KOPT-K1 (cell line): ENCODE measurements around the gene BIRC6.
"Not testable (repeated sequence)": the region's sequence is repeated elsewhere in the genome, so short reads cannot be mapped to it uniquely, and the experiment has no call there.

Source experiments
- H3K27ac ChIP-seq: fragments of 200-600 bp; sonication (generic); 2 replicates; pipeline ENCODE4 v1.5.1; 2016; ENCODE audit warnings: antibody characterized with exemption, mild to moderate bottlenecking, low read depth, low read length; ENCODE audit not compliant: poor library complexity, severe bottlenecking
- H3K36me3 ChIP-seq: fragments of 200-600 bp; sonication (generic); 2 replicates; pipeline ENCODE4 v1.5.1; 2017; ENCODE audit warnings: antibody characterized with exemption, mild to moderate bottlenecking, low read length, moderate library complexity; ENCODE audit not compliant: insufficient read depth
- H3K9me3 ChIP-seq: fragments of 200-600 bp; sonication (generic); 2 replicates; pipeline ENCODE4 v1.5.1; 2017; ENCODE audit warnings: antibody characterized with exemption, low read length, mild to moderate bottlenecking; ENCODE audit not compliant: insufficient read depth, poor library complexity, severe bottlenecking

The BIRC6 gene

GRCh38 chr2:32552483-32552882 lies 195.7 kb downstream of the BIRC6 start:
- H3K9me3 ChIP-seq, H3K27ac ChIP-seq: not testable (repeated sequence)
- H3K36me3 ChIP-seq = peaks cover 78% of the 10 kb centered on the region

DNA sequence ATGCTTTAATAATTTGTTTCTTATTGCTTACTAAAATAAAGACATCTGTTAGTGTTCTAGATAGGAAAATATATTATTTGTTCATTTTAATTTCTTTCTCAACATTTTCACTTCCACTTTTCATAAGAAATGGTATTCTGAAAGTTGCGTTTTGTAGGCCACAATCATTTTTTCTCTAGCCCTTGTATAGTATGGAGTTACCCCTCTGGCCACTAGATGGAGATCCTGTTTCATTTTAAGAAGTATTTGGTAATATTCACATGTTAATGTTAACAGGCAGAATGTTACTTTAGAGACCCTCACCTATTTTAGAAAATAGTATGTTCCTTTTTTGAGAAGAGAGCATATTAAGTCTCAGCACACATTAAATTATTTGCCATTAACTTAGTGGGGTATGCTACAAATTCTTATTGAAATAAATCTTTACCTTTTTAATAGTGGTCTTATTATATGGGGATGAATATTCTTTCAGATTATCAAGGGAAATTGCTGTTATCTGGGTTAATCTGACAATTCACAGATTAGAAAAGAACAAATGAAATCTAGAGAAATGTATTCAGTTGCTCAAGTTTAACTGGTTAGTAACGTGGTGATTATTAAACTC lies 197.1 kb downstream of the BIRC6 start:
- H3K9me3 ChIP-seq = no peaks in the 10 kb centered on the region
- H3K36me3 ChIP-seq = peaks cover 69% of the 10 kb centered on the region
- no peak overlapping the region for H3K27ac ChIP-seq

DNA sequence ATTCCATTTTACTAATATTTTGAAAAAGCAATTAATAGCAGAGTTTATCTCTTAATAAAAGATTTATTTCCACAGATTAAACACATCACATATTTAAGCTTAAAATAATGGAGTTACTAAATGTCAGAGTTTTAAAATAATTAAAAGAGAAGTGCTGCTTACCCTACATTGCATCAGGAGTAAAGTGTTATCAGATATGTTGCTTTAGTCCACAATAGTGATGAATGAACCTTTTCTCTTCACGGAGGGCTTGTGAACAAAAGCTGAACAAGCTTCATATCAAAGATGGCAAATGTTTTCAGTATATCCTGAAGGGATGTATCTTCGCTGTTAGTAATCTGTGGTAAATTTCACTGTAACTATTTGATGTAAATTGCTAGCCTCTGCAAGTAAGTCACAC lies 201.7 kb downstream of the BIRC6 start:
- peaks cover 59% of the 10 kb centered on the region for H3K36me3 ChIP-seq
- peaks cover under 1% of the 10 kb centered on the region for H3K9me3 ChIP-seq
- H3K27ac ChIP-seq = no peak overlapping the region

DNA sequence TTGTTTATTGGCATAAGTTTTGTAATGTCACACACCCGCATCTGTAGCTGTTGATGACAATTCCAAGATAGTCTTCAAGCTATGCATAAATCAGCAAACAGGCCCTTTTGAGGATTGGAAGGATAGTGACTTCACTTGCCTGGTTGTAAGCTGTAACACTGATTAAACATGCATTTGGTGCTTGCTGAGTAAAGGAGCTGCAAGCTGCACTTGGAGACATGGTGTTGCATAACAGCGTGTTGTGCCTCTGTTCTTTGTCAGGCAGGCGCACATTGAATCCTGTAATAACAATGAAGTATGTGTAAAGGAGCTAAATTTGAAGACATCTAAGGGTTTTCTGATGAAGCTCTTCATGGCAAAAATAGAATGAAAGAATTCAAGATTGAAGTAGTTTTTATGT lies 202.3 kb downstream of the BIRC6 start:
- H3K36me3 ChIP-seq = peaks cover 59% of the 10 kb centered on the region
- no peak overlapping the region for H3K27ac ChIP-seq

DNA sequence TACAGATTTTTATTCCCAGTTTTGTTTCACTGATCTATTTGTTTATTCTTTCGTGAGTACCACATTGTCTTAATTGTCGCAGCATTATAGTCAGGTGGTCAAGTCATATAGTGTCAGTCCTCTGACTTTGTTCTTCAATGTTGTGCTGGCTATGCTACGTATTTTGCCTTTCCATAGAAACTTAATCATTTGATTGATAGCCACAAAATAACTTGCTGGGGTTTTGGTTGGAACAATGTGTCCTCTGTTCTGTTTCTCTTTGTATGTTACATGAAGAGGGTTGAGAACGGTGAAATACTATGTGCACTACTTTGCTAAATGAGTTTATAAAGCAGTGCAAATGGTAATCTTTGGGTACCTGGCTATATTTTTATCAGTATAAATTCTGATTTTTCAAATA lies 206.1 kb downstream of the BIRC6 start:
- no peak overlapping the region for H3K27ac ChIP-seq
- H3K9me3 ChIP-seq = peaks cover 38% of the 10 kb centered on the region
- peaks cover 74% of the 10 kb centered on the region for H3K36me3 ChIP-seq

More for the DNA sequence above, 202.3 kb downstream of the BIRC6 start:
- H3K9me3 ChIP-seq = peaks cover 7% of the 10 kb centered on the region

DNA sequence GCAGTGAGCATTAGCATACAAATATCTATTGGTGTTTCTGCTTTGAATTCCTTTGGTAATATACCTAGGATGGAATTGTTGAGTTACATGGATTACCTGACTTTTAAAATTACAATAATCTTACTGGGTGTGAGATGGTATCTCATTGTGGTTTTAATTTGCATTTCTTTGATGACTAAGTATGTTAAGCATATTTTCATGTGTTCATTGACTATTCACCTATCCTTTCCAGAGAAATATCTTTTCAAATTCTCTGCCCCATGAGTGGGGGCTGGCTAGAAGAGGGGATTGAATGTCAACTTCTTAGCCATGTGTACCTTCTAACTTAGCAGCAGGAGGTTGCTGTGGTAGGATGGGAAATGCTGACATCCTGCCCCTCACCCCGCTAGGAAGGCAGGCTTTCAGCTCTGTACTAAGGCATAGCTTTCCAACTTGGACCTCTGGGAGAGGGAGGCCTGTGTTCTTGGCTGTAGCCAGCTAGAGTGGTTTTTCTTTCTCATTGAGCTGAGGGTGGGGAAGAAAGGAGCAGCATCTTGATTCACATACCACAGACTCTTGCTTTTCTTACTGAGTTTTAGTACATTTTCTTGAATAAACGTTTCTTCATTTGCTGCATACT lies 207.7 kb downstream of the BIRC6 start:
- H3K9me3 ChIP-seq = peaks cover 38% of the 10 kb centered on the region
- H3K36me3 ChIP-seq = peaks cover 74% of the 10 kb centered on the region
- no peak overlapping the region for H3K27ac ChIP-seq

DNA sequence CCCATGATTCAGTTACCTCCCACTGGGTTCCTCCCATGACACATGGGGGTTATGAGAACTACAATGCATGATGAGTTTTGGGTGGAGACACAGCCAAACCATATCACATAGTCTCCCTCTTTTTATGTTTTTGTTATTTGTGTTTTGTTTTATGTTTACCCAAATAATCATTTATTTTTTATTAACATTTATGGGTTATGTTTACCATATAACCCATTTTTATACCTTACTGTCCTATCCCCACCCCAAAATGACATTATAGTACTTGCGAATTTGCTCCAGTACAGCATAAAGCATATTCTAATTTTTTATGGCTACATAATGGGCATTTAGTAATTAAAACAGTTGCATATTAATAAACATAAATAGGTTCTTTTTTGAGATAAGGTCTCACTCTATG lies 209.1 kb downstream of the BIRC6 start:
- H3K36me3 ChIP-seq = peaks cover 67% of the 10 kb centered on the region
- peaks cover 38% of the 10 kb centered on the region for H3K9me3 ChIP-seq

GRCh38 chr2:32572030-32572429 lies 215.2 kb downstream of the BIRC6 start:
- peak overlapping the region; percentile 69 for H3K27ac ChIP-seq
- H3K9me3 ChIP-seq = peaks cover 2% of the 10 kb centered on the region
- peaks cover 49% of the 10 kb centered on the region for H3K36me3 ChIP-seq

More for the DNA sequence above, 209.1 kb downstream of the BIRC6 start:
- H3K27ac ChIP-seq = no peak overlapping the region

GRCh38 chr2:32572737-32573136 lies 215.9 kb downstream of the BIRC6 start:
- Histone ChIP-seq H3K36me3 (peaks cover 47% of the 10 kb centered on the region), H3K27ac (peak overlapping the region; percentile 69), H3K9me3 (no peaks in the 10 kb centered on the region)

- peak overlapping the region; percentile 96 for H3K27ac ChIP-seq
- no peaks in the 10 kb centered on the region for H3K9me3 ChIP-seq
- peaks cover 31% of the 10 kb centered on the region for H3K36me3 ChIP-seq
These were observed 235.0 kb downstream of the BIRC6 start for GRCh38 chr2:32591669-32592463.

- Histone ChIP-seq H3K36me3 (peaks cover 54% of the 10 kb centered on the region), H3K9me3 (no peaks in the 10 kb centered on the region), H3K27ac (no peak overlapping the region)
These were observed 237.8 kb downstream of the BIRC6 start for GRCh38 chr2:32594573-32594972.

GRCh38 chr2:32611366-32611765 lies 254.5 kb downstream of the BIRC6 start:
- peaks cover 95% of the 10 kb centered on the region for H3K36me3 ChIP-seq
- H3K27ac ChIP-seq = no peak overlapping the region
- H3K9me3 ChIP-seq = no peaks in the 10 kb centered on the region

GRCh38 chr2:32611771-32612170 lies 254.9 kb downstream of the BIRC6 start:
- Histone ChIP-seq H3K9me3 (no peaks in the 10 kb centered on the region), H3K36me3 (peaks cover 95% of the 10 kb centered on the region), H3K27ac (no peak overlapping the region)

- Histone ChIP-seq H3K27ac (no peak overlapping the region), H3K36me3 (peaks cover 97% of the 10 kb centered on the region), H3K9me3 (no peaks in the 10 kb centered on the region)
These were observed 257.3 kb downstream of the BIRC6 start for GRCh38 chr2:32614084-32614483.

GRCh38 chr2:32617599-32618189 lies 260.9 kb downstream of the BIRC6 start:
- Histone ChIP-seq H3K27ac (no peak overlapping the region), H3K9me3 (no peaks in the 10 kb centered on the region), H3K36me3 (peaks cover 95% of the 10 kb centered on the region)
